HEK293 (cell line): ENCODE results near the gene RNF182.
"Not testable (repeated sequence)": the region's sequence is repeated elsewhere in the genome, so short reads cannot be mapped to it uniquely, and the experiment has no call there.

ENCODE experiments used
- ELK4 ChIP-seq: IDR thresholded peaks from 2 replicates; pipeline ENCODE4 v1.6.1; 2011; ENCODE audit warnings: mild to moderate bottlenecking, low read depth, low read length, borderline replicate concordance
- ZEB2 ChIP-seq: fragments of 450-650 bp; formaldehyde crosslinking; IDR thresholded peaks from 2 replicates; pipeline ENCODE4 v1.5.1; 2016; ENCODE audit warnings: missing biosample characterization, missing genetic modification characterization
- ZNF138 ChIP-seq: fragments of 450-650 bp; formaldehyde crosslinking; IDR thresholded peaks from 2 replicates; pipeline ENCODE4 v1.5.1; 2016; ENCODE audit warnings: missing biosample characterization, missing genetic modification characterization, borderline replicate concordance
- ZNF155 ChIP-seq: fragments of 450-650 bp; formaldehyde crosslinking; IDR thresholded peaks from 2 replicates; pipeline ENCODE4 v1.5.1; 2016; ENCODE audit warnings: missing biosample characterization, missing genetic modification characterization
- ZNF274 ChIP-seq, 2 experiments: fragments of 200-500 bp in 1 of 2; fragments of 450-650 bp in 1 of 2; sonication (Bioruptor generic) in 1 of 2; formaldehyde crosslinking in 1 of 2; IDR thresholded peaks; 2 replicates each; pipeline versions ENCODE4 v1.5.1 to v1.6.1; 2014 to 2016; ENCODE audit warnings: borderline replicate concordance in 1 of 2, inconsistent platforms in 1 of 2, low read length in 1 of 2, missing biosample characterization in 1 of 2, missing genetic modification characterization in 1 of 2
- ZNF311 ChIP-seq: fragments of 450-650 bp; formaldehyde crosslinking; IDR thresholded peaks from 2 replicates; pipeline ENCODE4 v1.5.1; 2017; ENCODE audit warnings: missing biosample characterization, missing genetic modification characterization, borderline replicate concordance
- ZSCAN30 ChIP-seq: fragments of 450-650 bp; IDR thresholded peaks from 2 replicates; pipeline ENCODE4 v1.5.1; 2018; ENCODE audit warnings: missing biosample characterization, mild to moderate bottlenecking, missing genetic modification characterization, moderate library complexity
- TF ChIP-seq, protein P1 (sequence below): fragments of 450-650 bp; formaldehyde crosslinking; IDR thresholded peaks from 2 replicates; pipeline ENCODE4 v1.5.1; 2016; ENCODE audit warnings: missing biosample characterization, missing genetic modification characterization

GRCh38 chr6:13880061-13880663 lies 44.6 kb upstream of the RNF182 start:
- TF ChIP-seq ZEB2 (tag by site-specific recombination); ZNF155 (tag by site-specific recombination); ZSCAN30 (tag by site-specific recombination); ZNF274 (IDR thresholded peaks at IDR 0.05; ENCODE audit: low read length); ZNF274 (tag by site-specific recombination; IDR thresholded peaks at IDR 0.05; ENCODE audit: borderline replicate concordance); ZNF311 (tag by site-specific recombination); ELK4; ZNF138 (tag by site-specific recombination): not testable (repeated sequence)
- TF ChIP-seq, protein P1, sequence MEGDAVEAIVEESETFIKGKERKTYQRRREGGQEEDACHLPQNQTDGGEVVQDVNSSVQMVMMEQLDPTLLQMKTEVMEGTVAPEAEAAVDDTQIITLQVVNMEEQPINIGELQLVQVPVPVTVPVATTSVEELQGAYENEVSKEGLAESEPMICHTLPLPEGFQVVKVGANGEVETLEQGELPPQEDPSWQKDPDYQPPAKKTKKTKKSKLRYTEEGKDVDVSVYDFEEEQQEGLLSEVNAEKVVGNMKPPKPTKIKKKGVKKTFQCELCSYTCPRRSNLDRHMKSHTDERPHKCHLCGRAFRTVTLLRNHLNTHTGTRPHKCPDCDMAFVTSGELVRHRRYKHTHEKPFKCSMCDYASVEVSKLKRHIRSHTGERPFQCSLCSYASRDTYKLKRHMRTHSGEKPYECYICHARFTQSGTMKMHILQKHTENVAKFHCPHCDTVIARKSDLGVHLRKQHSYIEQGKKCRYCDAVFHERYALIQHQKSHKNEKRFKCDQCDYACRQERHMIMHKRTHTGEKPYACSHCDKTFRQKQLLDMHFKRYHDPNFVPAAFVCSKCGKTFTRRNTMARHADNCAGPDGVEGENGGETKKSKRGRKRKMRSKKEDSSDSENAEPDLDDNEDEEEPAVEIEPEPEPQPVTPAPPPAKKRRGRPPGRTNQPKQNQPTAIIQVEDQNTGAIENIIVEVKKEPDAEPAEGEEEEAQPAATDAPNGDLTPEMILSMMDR (tag by site-specific recombination) = not testable (repeated sequence)
